ENCODE results near the gene FBXL19. TPM values are rescaled to one million over a fixed set of nuclear protein-coding genes. Genes with fewer than 3 reads are reported as not detected.
A peak's percentile ranks its signal among the peaks of the same experiment; 100 is the strongest.
"Not testable (repeated sequence)": the region's sequence is repeated elsewhere in the genome, so short reads cannot be mapped to it uniquely, and the experiment has no call there.

The FBXL19 gene
- total RNA-seq, 1 donor from 2014 or later = 8.0 TPM

DNA sequence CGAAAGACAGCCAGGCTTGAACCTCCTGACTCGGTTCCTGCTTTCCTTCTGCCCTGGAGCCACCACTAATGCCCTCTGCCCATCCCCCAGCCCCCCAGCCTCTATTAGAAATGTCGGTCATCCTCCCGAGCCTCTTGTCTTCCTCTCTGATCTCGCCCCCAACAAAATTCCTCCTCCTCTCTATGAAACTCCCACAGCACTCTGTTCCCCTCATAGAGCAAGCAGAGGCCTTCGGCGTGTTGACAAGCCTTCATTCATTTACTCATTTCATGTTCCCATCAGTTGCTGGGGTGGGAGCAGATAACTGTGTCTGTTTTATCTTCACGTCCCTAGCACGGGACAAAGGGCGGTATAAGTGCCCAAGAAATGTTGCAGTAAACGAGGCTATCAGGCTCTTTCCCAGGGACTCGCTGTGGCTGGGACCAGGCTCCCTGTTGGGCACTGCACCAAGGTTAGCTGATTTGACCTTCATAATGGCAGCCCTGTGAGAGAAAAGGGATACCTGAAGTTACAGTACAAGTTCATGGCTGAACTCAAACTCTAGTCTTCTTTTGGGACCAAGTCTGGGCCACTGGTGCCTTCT, 7.8 kb downstream of the FBXL19 start:
- no peak for DNase-seq (ENCODE audit: low spot score)
- intact Hi-C loops (cut with DNase I) = no loop called here

- DNase-seq (ENCODE audit: low spot score) = no peak
Measured at GRCh38 chr16:30934827-30935557, 11.6 kb downstream of the FBXL19 start.

GRCh38 chr16:30937692-30938091, 14.3 kb downstream of the FBXL19 start:
- no peak for DNase-seq (ENCODE audit: low spot score)
- intact Hi-C loops (cut with DNase I) = no loop called here

More at GRCh38 chr16:30934827-30935557, 11.6 kb downstream of the FBXL19 start:
- intact Hi-C loops (cut with DNase I) = no loop called here

GRCh38 chr16:30939571-30939970, 16.2 kb downstream of the FBXL19 start:
- DNase-seq (ENCODE audit: low spot score); intact Hi-C loops (cut with DNase I): not testable (repeated sequence)

DNA sequence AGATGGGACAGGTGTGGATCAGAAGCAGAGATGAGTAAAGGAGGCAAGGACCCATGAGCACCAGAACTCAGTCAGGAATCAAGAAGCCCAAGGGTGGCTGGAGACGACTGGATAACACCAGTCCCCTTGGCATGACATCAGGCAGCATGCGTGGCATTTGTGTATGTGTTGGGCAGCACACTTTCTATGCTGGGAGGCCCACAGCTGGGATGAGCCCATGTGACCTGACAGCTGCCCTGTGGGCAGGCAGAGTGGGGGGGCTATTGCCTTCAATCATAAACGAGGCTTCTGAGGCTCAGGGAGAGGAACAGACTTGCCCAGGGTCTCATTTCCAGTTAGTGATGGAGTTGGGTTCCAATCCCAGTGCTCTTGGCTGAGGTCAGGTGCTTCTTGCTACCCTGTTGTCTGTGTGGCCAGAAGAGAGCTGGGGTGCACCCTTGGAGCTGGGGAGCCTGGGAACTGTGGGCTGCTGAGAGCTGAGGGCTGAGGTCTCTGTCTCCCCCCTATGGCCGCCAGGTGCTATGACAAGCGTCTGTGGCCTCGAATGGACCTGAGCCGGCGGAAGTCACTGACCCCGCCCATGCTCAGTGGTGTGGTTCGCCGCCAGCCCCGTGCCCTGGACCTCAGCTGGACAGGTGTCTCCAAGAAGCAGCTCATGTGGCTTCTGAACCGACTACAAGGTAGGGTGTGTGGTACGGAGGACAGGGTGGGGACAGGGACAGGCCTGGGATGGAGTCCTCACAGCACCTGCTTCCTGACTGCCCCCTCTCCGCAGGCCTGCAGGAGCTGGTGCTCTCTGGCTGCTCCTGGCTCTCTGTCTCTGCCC, 18.4 kb downstream of the FBXL19 start:
- peak; percentile 93 for DNase-seq (ENCODE audit: low spot score)
- intact Hi-C loops (cut with DNase I) = no loop called here

GRCh38 chr16:30942426-30942806, 19.0 kb downstream of the FBXL19 start:
- no peak for DNase-seq (ENCODE audit: low spot score)
- intact Hi-C loops (cut with DNase I) = no loop called here

DNA sequence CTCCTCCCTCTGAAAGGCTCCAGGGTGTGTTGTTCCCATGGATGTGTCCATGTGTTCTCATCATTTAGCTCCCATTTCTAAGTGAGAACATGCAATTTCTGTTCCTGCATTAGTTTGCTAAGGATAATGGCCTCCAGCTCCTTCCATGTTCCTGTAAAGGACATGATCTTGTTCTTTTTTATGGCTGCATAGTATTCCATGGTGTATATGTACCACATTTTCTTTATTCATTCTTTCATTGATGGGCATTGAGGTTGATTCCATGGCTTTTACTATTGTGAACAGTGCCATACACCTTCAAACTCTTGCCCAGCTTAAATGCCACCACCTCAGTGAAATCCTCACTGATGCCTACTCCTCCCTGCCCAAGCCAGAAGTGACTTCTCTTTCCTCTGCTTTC, 21.0 kb downstream of the FBXL19 start:
- DNase-seq (ENCODE audit: low spot score) = no peak
- intact Hi-C loops (cut with DNase I) = no loop called here

DNA sequence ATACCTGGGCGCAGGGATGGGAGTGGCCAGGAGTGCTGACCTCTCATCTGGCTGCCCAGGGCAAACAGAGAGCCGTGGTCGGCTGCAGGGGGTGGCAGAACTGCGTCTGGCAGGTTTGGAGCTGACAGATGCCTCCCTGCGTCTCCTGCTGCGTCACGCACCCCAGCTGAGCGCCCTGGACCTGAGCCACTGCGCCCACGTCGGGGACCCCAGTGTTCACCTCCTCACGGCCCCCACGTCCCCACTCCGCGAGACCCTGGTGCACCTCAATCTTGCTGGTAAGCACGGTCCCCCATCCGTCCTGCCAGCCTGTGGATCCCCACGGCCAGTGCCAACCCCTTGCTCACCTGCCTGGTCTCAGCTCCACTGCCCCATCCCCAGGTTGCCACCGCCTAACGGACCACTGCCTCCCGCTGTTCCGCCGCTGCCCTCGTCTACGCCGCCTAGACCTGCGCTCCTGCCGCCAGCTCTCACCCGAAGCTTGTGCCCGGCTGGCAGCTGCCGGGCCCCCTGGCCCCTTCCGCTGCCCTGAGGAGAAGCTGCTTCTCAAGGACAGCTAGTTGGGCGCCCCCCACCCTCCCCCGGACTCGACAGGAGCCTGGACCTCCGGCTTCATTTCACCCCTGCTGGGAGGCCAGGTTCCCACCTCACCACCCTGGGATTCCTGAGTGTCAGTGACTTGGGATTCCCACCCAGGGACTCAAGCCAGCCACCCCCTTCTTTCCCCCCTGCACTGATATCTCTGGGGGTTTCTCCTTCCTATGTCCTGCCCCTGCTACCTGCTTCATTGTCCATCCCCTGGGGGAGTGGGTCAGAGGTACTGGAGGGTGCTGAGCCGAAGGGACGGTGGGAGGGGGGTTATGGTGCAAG, 23.5 kb downstream of the FBXL19 start:
- no peak for DNase-seq (ENCODE audit: low spot score)
- intact Hi-C loops (cut with DNase I) = no loop called here

DNA sequence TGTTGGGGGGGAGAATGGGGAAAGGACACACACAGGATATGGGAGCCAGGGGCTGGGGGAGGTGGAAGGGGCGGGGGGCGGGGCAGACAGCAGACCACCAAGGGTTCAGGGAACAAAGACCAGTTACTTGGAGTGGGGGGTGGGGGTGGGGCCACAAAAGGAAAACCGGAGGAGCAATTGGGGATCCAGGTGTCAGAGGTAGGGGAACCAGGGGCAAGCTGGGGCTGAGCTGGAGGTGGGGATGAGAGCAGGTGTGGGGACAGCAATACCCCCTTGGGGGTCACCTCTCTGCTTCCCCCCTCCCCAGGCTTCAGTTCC, 24.1 kb downstream of the FBXL19 start:
- intact Hi-C loops (cut with DNase I) = no loop called here
- no peak for DNase-seq (ENCODE audit: low spot score)

DNA sequence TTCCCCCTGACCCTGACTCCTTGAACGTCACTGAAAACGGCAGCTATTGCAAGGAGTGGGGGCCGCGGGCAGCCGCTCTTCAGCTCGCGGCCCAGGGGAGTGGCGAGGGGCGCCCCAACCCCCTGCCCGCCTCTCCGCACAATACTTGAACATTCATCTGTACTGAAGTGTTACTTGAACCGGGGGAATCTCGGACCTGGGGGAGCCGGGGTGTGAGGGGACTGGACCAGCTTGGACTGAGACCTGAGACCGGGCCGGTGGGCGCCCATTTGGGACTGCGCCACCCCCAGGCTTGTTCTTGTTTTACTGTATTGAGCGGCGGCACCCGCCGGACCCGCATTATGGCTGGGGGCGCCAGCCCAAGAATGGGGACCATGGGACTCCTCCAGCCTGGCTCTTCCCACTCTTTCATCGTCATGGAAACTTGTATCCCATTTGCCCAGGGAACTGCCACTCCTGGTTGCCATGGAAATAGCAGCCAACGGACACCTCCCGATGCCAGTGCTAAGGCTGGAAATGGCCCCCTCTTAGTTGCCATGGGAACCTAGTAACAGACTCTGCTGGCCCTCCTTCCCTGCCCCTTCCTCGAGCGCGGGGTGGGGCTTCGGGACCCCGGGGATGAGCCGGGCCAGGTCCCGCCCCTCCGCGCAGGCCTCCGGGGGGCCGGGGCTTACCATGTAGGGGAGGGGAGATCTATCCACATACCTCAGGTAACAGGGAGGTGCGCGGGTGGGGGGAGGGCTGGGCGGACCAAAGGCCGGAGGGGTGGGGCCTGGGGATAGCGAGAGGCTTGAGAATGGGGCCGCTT, 24.7 kb downstream of the FBXL19 start:
- no peak for DNase-seq (ENCODE audit: low spot score)
- intact Hi-C loops (cut with DNase I) = no loop called here

GRCh38 chr16:30948667-30949649, 25.6 kb downstream of the FBXL19 start, which contains the start of gene ORAI3:
ORAI3 (plus strand) TSS chr16:30949068; CDS start chr16:30949290, 222 bp downstream.
- DNase-seq (ENCODE audit: low spot score) = peak; percentile 94
- intact Hi-C loops (cut with DNase I) = no loop called here

- intact Hi-C loops (cut with DNase I) = loop anchor here (10.0 kb wide), 2 partner anchors 505 to 925 kb away; partner anchors contain the start of genes ARMC5 and ZNF267
- DNase-seq (ENCODE audit: low spot score) = peak; percentile 89
Measured at GRCh38 chr16:30949650-30950515, 26.5 kb downstream of the FBXL19 start.

GRCh38 chr16:30950516-30951065, 27.2 kb downstream of the FBXL19 start:
- DNase-seq (ENCODE audit: low spot score) = no peak
- intact Hi-C loops (cut with DNase I) = loop anchor here (10.0 kb wide), 2 partner anchors 504 to 924 kb away; partner anchors contain the start of genes ARMC5 and ZNF267

- intact Hi-C loops (cut with DNase I) = loop anchor here (10.0 kb wide), 2 partner anchors 504 to 924 kb away; partner anchors contain the start of genes ARMC5 and ZNF267
Measured at GRCh38 chr16:30951193-30951592, 27.8 kb downstream of the FBXL19 start.

GRCh38 chr16:30951750-30952149, 28.4 kb downstream of the FBXL19 start:
- intact Hi-C loops (cut with DNase I) = loop anchor here (10.0 kb wide), 2 partner anchors 503 to 923 kb away; partner anchors contain the start of genes ARMC5 and ZNF267
- no peak for DNase-seq (ENCODE audit: low spot score)

More at GRCh38 chr16:30951193-30951592, 27.8 kb downstream of the FBXL19 start:
- no peak for DNase-seq (ENCODE audit: low spot score)

- DNase-seq (ENCODE audit: low spot score) = no peak
- intact Hi-C loops (cut with DNase I) = loop anchor here (10.0 kb wide), 2 partner anchors 502 to 922 kb away; partner anchors contain the start of genes ARMC5 and ZNF267
Measured at GRCh38 chr16:30953111-30953510, 29.7 kb downstream of the FBXL19 start.

Measured in cardiac septum (tissue), 1 donor.